GM18505 (cell line): ENCODE measurements around the gene PIM3.
A peak's percentile ranks its signal among the peaks of the same experiment; 100 is the strongest.

Experiments used
- ATAC-seq: cut with Tn5 transposase; IDR thresholded peaks from one replicate; pipeline ENCODE4 v1.9.1; 2021; ENCODE audit not compliant: unreplicated experiment
- POLR2A ChIP-seq: IDR thresholded peaks from 4 replicates; pipeline ENCODE4 v1.6.1; 2011; ENCODE audit warnings: borderline replicate concordance; ENCODE audit not compliant: insufficient read depth, insufficient read length; ENCODE audit errors: extremely low read depth

The PIM3 gene

GRCh38 chr22:49960159-49961004, at the start of gene PIM3:
TSS of gene PIM3 (plus strand) at chr22:49960772. CDS start at chr22:49960948, 176 bp downstream.
- ATAC-seq, result peak; percentile 44
- peak; percentile 88 for TF ChIP-seq POLR2A

DNA sequence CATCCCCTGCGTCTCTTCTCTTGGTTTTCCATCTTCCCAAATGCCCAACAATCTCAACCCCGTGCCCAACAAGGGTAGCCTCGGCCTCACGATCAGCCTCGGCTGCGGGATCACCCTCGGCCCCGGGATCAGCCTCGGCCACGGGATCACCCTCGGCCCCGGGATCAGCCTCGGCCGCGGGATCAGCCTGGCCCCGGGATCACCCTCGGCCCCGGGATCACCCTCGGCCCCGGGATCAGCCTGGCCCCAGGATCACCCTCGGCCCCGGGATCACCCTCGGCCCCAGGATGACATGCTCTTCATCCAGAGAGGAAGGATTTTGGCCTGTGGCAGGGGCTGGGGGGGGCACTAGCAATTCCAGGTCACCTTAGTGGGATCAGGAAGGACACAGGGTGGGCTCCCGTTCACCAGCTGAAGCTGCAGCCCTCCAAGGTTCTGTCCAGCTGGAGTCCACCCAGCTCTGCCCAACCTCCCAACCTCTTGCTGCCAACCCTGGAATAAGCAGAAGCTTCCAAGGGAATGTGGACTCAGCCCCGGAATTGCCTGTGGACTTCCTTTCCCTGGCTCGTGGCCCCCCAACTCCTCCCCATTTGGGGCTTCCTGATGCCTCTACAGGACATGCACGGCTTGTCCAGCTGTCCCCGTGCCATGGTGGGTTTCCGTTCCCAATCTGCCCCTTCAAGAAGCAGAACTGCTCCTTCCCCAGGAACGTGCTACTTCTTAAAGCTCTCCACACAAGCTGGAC, 48.5 kb upstream of the PIM3 start:
- no peak for TF ChIP-seq POLR2A
- no peak for ATAC-seq

DNA sequence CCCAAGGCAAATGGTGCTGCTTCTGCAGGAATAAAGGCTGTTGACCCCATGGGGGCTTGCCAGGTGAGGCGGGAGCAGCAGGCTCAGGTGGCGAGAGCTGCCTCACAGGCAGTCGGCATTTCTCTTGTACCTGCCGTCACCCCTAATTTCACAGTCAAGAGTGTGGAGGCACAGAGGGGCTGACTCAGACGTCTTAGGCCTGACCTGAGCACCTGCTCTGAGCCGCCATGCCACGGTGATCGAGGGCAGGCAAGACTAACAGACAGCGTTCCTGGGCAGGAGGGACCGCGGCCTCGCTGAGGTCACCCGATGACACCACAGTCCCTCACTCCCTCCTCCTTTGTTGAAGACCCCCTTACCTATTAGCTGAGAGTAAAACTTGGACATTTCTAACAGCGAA, 47.5 kb upstream of the PIM3 start:
- no peak for TF ChIP-seq POLR2A
- no peak for ATAC-seq

DNA sequence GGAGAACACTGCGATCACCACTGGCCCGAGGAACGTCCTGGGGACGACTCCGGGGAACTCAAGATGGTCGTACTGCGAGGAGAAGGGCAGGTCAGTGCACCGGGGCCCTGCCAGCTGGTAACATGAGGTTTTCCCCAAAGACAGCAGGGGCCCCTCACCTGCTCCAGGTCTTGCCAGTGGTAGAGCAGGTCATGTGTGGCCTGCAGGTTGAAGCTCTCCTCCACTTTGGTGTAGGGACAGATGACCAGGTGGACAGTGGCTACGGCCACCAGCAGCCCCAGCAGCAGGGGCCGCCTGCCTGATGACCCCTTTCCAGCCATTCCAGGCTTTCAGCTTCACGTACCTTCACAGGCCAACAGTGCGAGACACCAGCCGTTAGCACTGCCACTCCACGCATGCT, 47.1 kb upstream of the PIM3 start:
- no peak for ATAC-seq
- no peak for TF ChIP-seq POLR2A

DNA sequence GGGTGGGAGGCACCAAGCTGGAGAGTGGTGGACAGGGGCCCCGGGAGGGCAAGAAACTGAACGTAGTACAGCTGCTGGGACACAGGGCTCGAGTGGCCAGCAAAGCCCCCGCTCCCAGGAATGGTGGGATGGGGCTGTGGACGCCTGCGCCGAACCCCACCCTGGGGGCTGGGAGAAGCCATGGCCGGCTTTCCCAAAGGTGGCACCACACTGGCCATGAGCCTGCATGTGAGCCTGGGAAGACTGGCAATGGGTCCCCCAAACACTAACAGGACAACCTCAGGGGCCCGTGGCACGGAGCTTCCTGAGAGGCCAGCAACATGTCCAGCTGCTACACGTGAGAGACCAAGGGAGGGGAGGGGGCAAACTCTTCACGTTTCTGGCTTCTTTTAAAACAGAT, 46.3 kb upstream of the PIM3 start:
- ATAC-seq, result no peak
- TF ChIP-seq POLR2A, result no peak

DNA sequence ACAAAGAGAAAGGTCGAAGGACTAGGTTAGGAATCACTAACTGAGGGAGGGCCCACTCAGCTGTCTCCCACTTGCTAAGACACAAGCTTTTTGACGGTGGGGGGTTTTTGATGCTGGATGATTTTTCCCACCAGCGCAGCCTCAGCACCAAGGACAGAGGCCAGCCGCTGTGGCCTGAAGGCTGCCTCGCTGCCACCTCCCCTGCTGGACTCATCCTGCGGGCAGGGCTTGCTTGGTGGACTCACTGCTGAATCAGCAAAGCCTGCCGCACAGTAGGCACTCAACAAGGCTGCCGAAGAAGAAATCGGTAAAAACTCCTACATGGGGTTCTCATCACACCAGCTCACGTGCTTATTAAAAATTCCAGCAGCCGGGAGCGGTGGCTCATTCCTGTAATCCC, 45.0 kb upstream of the PIM3 start:
- ATAC-seq, result no peak
- no peak for TF ChIP-seq POLR2A

DNA sequence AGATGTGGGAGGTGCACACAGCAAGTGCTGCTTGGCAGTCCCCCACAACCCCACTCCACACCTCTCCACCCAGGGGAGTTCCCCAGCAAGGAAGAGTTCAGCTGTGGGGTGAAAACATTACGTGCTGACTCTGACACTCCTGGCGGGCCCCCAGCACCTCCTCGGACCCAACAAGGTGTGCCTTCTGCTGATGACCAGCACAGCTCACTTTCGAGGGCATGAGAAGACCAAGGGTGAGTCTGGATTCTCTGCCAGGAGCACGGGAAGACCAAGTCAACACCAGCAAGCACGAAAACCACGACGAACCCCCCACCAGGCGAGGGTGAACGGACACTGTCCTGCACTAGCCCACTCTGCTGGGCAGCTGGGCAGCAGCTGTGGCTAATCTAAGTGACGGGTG, 43.7 kb upstream of the PIM3 start:
- no peak for TF ChIP-seq POLR2A
- ATAC-seq, result no peak

- peak; percentile 83 for ATAC-seq
- peak; percentile 79 for TF ChIP-seq POLR2A
Observed at GRCh38 chr22:49917974-49918910, 42.3 kb upstream of the PIM3 start, which contains the start of the genes ALG12 and CRELD2. TSS of gene ALG12 (minus strand) at chr22:49918438. CDS start at chr22:49913765, 4,673 bp downstream. TSS of gene CRELD2 (plus strand) at chr22:49918634. CDS start at chr22:49918770, 136 bp downstream.

DNA sequence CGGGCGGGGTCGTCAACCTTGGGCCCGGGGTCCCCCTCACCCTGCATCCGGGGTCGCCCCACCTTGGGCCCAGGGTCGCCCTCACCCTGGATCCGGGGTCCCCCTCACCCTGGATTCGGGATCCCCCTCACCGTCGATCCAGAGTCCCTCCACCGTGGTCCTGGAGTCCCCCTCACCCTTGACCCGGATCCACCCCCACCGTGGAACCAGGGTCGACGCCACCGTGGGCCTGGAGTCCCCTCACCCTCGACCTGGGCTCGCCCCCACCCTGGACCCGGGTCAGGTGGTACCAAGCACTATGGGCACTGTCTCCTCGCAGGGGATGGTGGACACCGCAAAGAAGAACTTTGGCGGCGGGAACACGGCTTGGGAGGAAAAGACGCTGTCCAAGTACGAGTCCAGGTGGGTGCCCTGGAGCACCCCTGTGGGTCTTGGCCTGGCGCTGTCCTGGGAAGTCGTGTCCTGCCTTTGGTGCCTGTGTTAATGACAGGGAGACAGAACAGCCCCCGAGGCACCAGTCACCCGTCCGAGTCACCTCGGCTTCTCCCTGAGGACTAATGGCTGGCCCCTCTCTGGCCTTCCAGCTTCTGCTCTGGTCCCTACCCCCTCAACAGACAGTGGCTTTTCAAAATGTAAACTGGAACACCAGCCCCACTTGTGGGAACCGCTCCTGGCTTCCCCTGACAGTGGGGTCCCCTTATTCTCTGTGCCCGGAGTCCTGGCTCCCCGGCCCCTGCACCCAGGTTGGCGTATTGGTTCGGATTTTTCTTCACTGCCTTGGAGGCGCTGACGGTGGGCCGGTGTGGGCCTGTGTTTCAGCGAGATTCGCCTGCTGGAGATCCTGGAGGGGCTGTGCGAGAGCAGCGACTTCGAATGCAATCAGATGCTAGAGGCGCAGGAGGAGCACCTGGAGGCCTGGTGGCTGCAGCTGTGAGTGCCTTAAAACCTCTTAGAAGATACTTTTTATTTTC, 41.4 kb upstream of the PIM3 start:
- TF ChIP-seq POLR2A, result no peak
- no peak for ATAC-seq

- ATAC-seq, result no peak
- TF ChIP-seq POLR2A, result no peak
Observed at GRCh38 chr22:49920859-49921258, 39.7 kb upstream of the PIM3 start.

GRCh38 chr22:49921508-49922278, 38.9 kb upstream of the PIM3 start:
- no peak for TF ChIP-seq POLR2A
- no peak for ATAC-seq
